ENCODE measurements around the gene NPHS1. TPM values are rescaled to one million over a fixed set of nuclear protein-coding genes. Genes with fewer than 3 reads are reported as not detected.
A peak's percentile ranks its signal among the peaks of the same experiment; 100 is the strongest.
"Not testable (repeated sequence)": the region's sequence is repeated elsewhere in the genome, so short reads cannot be mapped to it uniquely, and the experiment has no call there.

The NPHS1 gene
- total RNA-seq, 2 experiments from 2014 or later = not detected

DNA sequence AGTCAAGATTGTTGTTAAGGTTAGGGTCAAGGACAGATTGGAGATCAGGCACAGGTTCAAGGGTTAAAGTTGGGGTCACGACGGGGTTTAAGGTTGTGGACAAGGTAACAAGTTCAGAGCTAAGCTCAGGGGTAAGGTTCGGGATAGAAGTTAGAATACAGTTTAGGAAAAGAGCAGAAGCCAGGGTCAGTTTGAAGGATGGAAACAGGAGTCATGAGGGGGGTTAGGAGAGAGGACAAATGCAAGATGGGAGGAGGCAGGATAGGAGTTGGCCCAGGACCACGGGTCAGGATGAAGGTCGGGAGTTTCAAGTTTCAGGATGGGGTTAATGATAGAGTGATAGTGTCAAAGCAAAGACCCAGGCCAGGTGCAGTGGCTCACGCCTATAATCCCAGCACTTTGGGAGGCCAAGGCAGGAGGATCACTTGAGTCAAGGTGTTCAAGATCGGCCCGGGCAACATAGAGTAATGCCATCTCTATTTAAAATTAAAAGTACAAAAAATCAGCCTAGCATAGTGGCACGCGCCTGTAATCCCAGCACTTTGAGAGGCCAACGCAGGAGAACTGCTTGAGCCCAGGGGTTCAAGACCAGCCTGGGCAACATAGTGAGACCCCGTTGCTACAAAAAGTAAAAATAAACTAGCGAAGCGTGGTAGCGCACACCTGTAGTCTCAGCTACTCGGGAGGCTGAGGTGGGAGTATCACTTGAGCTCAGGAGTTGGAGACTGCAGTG is 7.7 kb downstream of the NPHS1 start:
- H3K27me3 Mint-ChIP-seq (ENCODE audit: low read depth) = peaks cover 49% of the 10 kb centered on the region
- POLR2A ChIA-PET = interaction anchor here (0.7 kb wide), 1 partner anchor 171 kb away, joined by 5 read pairs; no protein-coding TSS in a partner anchor
- no peaks in the 10 kb centered on the region for H3K9me3 Mint-ChIP-seq (ENCODE audit: insufficient read depth)
- H3K4me1 Mint-ChIP-seq (ENCODE audit: low read depth) = peaks cover 15% of the 10 kb centered on the region
- no peak overlapping the region for H3K27ac Mint-ChIP-seq
- peak overlapping the region; percentile 30 for H3K4me3 Mint-ChIP-seq
- H3K36me3 Mint-ChIP-seq (ENCODE audit: low read depth) = peaks cover 9% of the 10 kb centered on the region
- ATAC-seq (no peak), DNase-seq (no peak)
- CTCF ChIA-PET = no interaction called here

DNA sequence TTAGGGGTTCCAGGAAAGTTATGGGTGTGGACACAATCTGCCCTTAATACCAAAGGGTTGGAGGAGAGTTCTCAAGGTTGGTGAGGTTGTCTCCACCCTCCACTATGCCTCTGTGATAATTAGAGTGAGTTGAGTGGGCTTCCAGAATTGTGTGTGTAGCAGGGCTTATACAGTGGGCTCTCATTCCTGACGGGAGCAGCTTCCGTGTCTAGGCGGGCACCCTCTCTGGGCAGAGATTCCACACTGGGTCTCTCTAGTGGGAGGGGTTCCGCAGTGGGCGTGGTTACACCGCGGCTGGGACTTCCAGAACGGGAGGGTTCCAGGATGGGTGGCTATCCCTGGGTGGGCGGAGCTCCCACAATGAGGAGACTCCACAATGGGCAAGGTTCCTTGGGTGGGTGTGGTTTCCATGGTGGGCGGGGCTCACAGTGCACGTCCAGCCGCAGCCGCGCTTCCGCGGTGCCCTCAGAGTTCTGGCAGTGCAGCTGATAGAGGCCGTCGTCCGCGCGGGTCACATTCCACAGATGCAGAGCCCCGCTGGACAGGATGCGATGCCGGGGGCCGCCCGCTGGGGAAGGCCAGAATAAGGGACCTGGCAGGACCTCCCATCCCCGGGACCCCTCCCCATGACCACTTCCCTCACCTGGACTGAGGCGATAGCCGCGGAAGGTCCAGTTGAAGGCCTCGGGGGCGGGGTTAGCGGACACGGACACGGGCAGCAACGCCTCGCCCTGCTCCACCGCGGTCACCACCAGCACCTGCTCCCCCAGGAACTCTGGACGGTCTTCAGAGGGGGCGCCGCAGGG is 8.4 kb downstream of the NPHS1 start:
- ChIA-PET POLR2A (no interaction called here), CTCF (no interaction called here)
- Mint-ChIP-seq H3K4me1 (ENCODE audit: low read depth) (peaks cover 15% of the 10 kb centered on the region), H3K9me3 (ENCODE audit: insufficient read depth) (no peaks in the 10 kb centered on the region), H3K27ac (no peak overlapping the region), H3K27me3 (ENCODE audit: low read depth) (peaks cover 49% of the 10 kb centered on the region), H3K36me3 (ENCODE audit: low read depth) (peaks cover 9% of the 10 kb centered on the region), H3K4me3 (no peak overlapping the region)
- DNase-seq = no peak
- no peak for ATAC-seq

DNA sequence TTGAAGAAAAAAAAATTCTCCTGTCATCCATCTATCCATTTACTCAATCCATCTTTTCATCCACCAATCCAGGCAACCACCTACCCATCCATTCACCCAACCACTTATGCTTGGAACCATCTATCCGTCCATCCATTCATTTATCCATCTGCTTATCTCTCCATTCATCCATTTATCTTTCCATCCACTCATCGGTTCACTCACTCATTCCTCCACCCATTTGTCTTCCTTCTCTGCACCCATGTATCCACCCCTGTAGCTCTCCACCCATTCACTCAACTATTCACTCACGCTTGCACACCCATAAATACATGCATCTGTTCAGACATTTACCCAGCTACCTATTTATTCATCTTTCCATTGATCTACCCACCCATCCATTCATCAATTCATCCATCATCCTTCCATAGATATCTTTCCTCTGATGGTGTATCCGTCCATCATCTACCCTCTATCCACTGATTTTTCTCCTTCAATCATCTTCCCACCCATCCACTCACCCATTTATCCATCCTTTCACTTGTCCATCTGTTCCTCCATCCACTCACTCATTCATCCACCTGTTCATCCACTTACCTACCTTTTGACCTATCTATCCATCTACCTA is 9.5 kb downstream of the NPHS1 start:
- DNase-seq (no peak), ATAC-seq (no peak)
- H3K9me3 Mint-ChIP-seq (ENCODE audit: insufficient read depth) = no peaks in the 10 kb centered on the region
- no peak overlapping the region for H3K4me3 Mint-ChIP-seq
- H3K36me3 Mint-ChIP-seq (ENCODE audit: low read depth) = peaks cover 9% of the 10 kb centered on the region
- POLR2A ChIA-PET = no interaction called here
- H3K4me1 Mint-ChIP-seq (ENCODE audit: low read depth) = peaks cover 15% of the 10 kb centered on the region
- no peak overlapping the region for H3K27ac Mint-ChIP-seq
- CTCF ChIA-PET = no interaction called here
- peaks cover 43% of the 10 kb centered on the region for H3K27me3 Mint-ChIP-seq (ENCODE audit: low read depth)

DNA sequence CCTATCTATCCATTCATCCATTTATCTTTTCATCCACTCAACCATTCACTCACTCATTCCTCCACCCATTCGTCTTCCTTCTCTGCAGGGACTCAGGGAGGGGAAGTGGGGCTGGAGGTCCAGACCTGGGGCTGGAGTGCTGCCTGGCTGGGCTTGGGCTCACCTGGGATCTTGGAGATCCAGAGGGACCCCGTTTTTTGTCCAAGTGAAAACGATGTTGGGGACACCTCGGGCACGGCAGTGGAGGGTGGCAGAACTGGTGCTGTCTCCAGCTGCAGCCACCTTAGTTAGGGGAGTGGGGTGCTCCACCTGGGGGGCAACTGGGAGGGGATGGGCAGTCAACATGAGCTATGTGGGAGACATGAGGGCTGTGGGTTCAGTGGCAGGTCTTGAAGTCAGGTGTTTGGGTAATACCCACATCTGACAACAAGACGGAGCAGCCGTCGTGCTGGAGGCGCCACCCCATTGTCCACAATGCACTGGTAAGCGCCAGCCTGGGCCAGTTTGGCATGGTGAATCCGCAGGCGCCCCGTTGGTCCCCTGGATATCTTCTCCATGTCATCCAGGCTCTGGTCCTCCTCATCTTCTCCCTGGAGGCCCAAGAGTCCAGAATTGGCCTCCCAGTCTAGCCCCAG is 10.2 kb downstream of the NPHS1 start:
- peaks cover 15% of the 10 kb centered on the region for H3K4me1 Mint-ChIP-seq (ENCODE audit: low read depth)
- ChIA-PET CTCF (no interaction called here), POLR2A (no interaction called here)
- H3K36me3 Mint-ChIP-seq (ENCODE audit: low read depth) = peaks cover 9% of the 10 kb centered on the region
- ATAC-seq (no peak), DNase-seq (no peak)
- H3K4me3 Mint-ChIP-seq = no peak overlapping the region
- H3K27me3 Mint-ChIP-seq (ENCODE audit: low read depth) = peaks cover 43% of the 10 kb centered on the region
- H3K9me3 Mint-ChIP-seq (ENCODE audit: insufficient read depth) = no peaks in the 10 kb centered on the region
- H3K27ac Mint-ChIP-seq = no peak overlapping the region

DNA sequence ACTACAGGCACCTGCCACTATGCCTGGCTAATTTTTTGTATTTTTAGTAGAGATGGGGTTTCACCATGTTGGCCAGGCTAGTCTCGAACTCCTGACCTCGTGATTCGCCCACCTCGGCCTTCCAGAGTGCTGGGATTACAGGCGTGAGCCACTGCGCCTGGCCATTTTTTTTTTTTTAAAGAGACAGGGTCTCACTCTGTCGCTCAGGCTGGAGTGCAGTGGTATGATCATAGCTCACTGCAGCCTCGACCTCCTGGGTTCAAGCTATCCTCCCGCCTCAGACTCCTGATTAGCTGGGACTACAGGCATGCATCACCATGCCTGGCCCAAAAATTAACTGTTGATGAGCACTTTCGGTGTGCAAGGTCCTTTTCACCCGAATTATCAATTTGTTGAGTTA is 16.2 kb downstream of the NPHS1 start:
- POLR2A ChIA-PET; H3K4me1 Mint-ChIP-seq (ENCODE audit: low read depth); H3K27me3 Mint-ChIP-seq (ENCODE audit: low read depth); CTCF ChIA-PET; H3K27ac Mint-ChIP-seq; H3K9me3 Mint-ChIP-seq (ENCODE audit: insufficient read depth); DNase-seq; H3K36me3 Mint-ChIP-seq (ENCODE audit: low read depth); ATAC-seq; H3K4me3 Mint-ChIP-seq: not testable (repeated sequence)

DNA sequence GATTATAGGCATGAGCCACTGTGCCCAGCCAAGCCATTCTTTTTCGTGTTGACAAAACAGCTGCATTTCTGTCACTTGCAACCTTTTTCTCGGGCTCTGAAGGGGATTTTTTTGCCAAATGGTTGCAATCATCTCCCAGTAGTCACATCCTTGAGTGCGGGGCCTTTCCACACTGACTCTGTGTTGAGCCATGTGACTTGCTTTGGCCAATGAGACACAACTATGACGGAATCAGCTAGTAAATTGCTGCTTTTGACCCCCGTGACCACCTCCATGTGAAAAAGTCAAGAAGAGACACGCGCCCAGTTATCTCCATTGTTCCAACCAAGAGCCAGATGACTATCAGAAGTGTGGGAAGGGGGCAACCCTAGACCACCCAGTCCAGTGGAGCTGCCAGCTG is 18.3 kb downstream of the NPHS1 start:
- no peak overlapping the region for H3K4me3 Mint-ChIP-seq
- H3K36me3 Mint-ChIP-seq (ENCODE audit: low read depth) = no peaks in the 10 kb centered on the region
- H3K27me3 Mint-ChIP-seq (ENCODE audit: low read depth) = peaks cover 6% of the 10 kb centered on the region
- POLR2A ChIA-PET = no interaction called here
- no peak for DNase-seq
- ATAC-seq = no peak
- CTCF ChIA-PET = interaction anchor here (1.1 kb wide), 1 partner anchor 14 kb away, joined by 4 read pairs; no protein-coding TSS in a partner anchor
- no peaks in the 10 kb centered on the region for H3K9me3 Mint-ChIP-seq (ENCODE audit: insufficient read depth)
- H3K4me1 Mint-ChIP-seq (ENCODE audit: low read depth) = no peaks in the 10 kb centered on the region
- H3K27ac Mint-ChIP-seq = no peak overlapping the region

DNA sequence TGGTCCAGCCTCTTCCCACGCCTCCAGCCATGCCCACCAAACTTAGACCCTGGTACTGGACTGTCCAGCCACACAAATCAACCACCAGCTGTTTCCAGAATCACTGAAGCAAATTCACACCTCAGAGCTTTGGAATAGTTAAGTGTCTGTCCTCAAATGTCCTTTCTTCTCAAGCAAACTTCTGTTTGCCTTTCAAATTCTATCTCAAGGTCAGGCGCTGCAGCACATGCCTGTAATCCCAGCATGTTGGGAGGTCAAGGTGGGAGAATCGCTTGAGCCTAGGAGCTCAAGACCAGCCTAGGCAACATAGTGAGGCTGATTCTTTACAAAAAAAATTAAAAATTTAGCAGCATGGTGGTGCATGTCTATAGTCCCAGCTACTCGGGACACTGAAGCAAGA is 20.2 kb downstream of the NPHS1 start:
- peaks cover 3% of the 10 kb centered on the region for H3K4me1 Mint-ChIP-seq (ENCODE audit: low read depth)
- H3K9me3 Mint-ChIP-seq (ENCODE audit: insufficient read depth) = no peaks in the 10 kb centered on the region
- DNase-seq (no peak), ATAC-seq (no peak)
- no peaks in the 10 kb centered on the region for H3K36me3 Mint-ChIP-seq (ENCODE audit: low read depth)
- peaks cover 11% of the 10 kb centered on the region for H3K27me3 Mint-ChIP-seq (ENCODE audit: low read depth)
- H3K4me3 Mint-ChIP-seq = no peak overlapping the region
- H3K27ac Mint-ChIP-seq = no peak overlapping the region
- ChIA-PET CTCF (no interaction called here), POLR2A (interaction anchor here (0.6 kb wide), 1 partner anchor 678 kb away, joined by 3 read pairs; no protein-coding TSS in a partner anchor)

DNA sequence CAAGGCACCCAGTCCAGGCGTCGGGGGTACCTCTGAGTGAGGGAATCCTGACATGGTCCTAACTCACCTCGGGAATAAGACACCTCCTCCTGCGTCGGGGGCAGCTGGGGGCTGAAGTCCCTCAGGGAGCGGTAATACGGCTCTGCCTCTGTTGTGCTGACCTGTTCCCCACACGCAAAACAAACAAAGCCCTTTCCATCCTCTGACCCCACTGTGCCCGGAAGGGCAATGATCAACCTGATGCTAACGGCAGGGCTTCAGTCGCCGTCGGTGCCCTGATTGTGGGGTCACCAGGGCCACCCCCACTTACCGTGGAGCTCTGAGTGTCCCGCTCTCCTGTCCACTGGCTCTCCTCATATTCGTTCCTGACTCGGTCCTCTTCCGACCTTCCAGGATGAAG is 21.3 kb downstream of the NPHS1 start:
- no peak for DNase-seq
- ChIA-PET POLR2A (no interaction called here), CTCF (no interaction called here)
- Mint-ChIP-seq H3K9me3 (ENCODE audit: insufficient read depth) (no peaks in the 10 kb centered on the region), H3K4me3 (no peak overlapping the region), H3K27me3 (ENCODE audit: low read depth) (peaks cover 8% of the 10 kb centered on the region), H3K36me3 (ENCODE audit: low read depth) (no peaks in the 10 kb centered on the region), H3K4me1 (ENCODE audit: low read depth) (peaks cover 3% of the 10 kb centered on the region), H3K27ac (no peak overlapping the region)
- no peak for ATAC-seq

DNA sequence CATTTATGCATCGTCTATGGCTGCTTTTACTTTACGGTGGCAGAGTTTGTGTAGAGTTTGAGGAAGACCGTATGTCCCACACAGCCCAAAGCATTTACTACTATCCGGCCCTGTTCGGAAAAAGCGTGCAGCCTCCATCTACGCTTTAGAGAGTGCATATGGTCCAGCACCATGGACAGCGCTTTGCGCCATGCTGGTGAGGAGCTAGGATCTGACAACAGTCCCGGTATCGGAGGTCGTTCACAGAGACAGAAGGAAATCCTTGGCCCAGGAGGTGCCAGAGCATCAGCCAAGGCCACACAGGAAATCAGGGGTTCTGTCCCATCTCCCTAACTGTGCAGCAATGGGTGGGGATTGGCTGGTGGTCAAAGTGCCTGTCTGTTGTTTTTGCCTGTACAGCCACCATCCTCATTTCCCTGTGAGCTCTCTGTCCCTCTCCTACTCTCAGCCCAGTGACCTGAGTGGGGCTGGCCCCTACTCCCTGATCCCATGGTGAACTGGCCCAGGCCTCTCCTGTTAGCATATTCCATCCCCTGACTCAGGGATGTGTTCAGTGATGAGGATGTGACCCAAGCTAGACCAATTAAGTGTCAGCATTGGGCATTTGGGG is 23.5 kb downstream of the NPHS1 start:
- DNase-seq (peak; percentile 78), ATAC-seq (peak; percentile 87)
- ChIA-PET CTCF (no interaction called here), POLR2A (no interaction called here)
- Mint-ChIP-seq H3K36me3 (ENCODE audit: low read depth) (no peaks in the 10 kb centered on the region), H3K27me3 (ENCODE audit: low read depth) (peaks cover 8% of the 10 kb centered on the region), H3K27ac (no peak overlapping the region), H3K4me3 (no peak overlapping the region), H3K4me1 (ENCODE audit: low read depth) (peaks cover 3% of the 10 kb centered on the region), H3K9me3 (ENCODE audit: insufficient read depth) (no peaks in the 10 kb centered on the region)

DNA sequence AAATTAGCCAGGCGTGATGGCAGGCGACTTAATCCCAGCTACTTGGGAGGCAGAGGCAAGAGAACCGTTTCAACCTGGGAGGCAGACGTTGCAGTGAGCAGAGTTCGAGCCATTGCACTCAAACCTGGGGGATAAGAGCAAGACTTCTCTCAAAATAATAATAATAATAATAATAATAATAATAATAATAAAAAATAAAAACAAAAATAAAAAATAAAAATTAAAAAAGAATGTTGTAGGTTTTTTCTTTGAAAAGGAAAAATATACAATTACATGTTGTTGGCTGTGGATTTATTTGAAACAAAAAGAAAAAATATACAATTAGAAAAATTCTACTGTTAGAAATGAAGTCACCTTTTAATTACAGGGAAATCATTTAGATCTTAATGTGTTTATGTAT is 28.2 kb downstream of the NPHS1 start:
- no peak for DNase-seq
- Mint-ChIP-seq H3K4me1 (ENCODE audit: low read depth) (peaks cover 10% of the 10 kb centered on the region), H3K36me3 (ENCODE audit: low read depth) (no peaks in the 10 kb centered on the region), H3K27me3 (ENCODE audit: low read depth) (peaks cover 8% of the 10 kb centered on the region), H3K27ac (no peak overlapping the region), H3K9me3 (ENCODE audit: insufficient read depth) (no peaks in the 10 kb centered on the region), H3K4me3 (no peak overlapping the region)
- no peak for ATAC-seq
- POLR2A ChIA-PET = no interaction called here
- CTCF ChIA-PET = no interaction called here

DNA sequence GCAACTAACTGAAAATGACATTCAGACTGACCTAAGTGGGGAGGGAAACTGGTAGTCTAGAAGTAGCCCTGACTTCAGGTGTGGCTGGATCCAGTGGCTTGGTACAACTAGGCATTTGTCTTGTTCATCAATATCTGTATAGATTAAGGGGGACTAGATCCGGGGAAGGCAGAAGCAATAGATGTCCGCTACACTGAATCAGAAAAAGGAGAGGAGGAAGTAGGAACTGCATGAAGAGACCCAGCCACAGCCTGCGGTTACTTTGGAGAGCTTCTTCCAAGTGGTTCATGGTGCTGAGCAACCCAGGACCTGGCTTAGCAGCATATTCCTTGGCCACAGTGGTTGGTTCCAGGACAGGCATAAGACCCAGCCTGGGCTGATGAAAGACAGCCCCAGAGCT is 29.7 kb downstream of the NPHS1 start:
- CTCF ChIA-PET = no interaction called here
- Mint-ChIP-seq H3K9me3 (ENCODE audit: insufficient read depth) (no peaks in the 10 kb centered on the region), H3K27me3 (ENCODE audit: low read depth) (peaks cover 7% of the 10 kb centered on the region), H3K4me1 (ENCODE audit: low read depth) (peaks cover 7% of the 10 kb centered on the region), H3K27ac (no peak overlapping the region), H3K36me3 (ENCODE audit: low read depth) (no peaks in the 10 kb centered on the region), H3K4me3 (no peak overlapping the region)
- POLR2A ChIA-PET = interaction anchor here (0.7 kb wide), 1 partner anchor 58 kb away, joined by 4 read pairs; no protein-coding TSS in a partner anchor
- DNase-seq (no peak), ATAC-seq (no peak)
